Uterus (tissue), 4 donors: ENCODE data around the gene HIVEP2. TPM values are rescaled to one million over a fixed set of nuclear protein-coding genes. Genes with fewer than 3 reads are reported as not detected.

Source experiments
- DNase-seq, 2 donors: peaks; one replicate each; pipeline ENCODE4 v3.0.0-alpha.2; 2019 to 2020
- H3K27ac ChIP-seq, 2 donors: fragments of 200-600 bp; sonication (generic); 1 replicate in 1 of 2; 2 replicates in 1 of 2; pipeline ENCODE4 v1.5.1; 2016 to 2018
- H3K27me3 ChIP-seq, 2 donors: fragments of 200-600 bp; sonication (generic); one replicate each; pipeline ENCODE4 v1.5.1; 2018 to 2019; ENCODE audit warnings: control low read depth in 1 of 2
- H3K36me3 ChIP-seq, 2 donors: fragments of 200-600 bp; sonication (generic); one replicate each; pipeline ENCODE4 v1.5.1; 2019; ENCODE audit warnings: control low read depth in 1 of 2
- H3K4me1 ChIP-seq, 2 donors: fragments of 200-600 bp; sonication (generic); one replicate each; pipeline ENCODE4 v1.5.1; 2018 to 2019; ENCODE audit warnings: control low read depth in 1 of 2
- H3K4me3 ChIP-seq, 2 donors: fragments of 200-600 bp; sonication (generic); 1 replicate in 1 of 2; 2 replicates in 1 of 2; pipeline ENCODE4 v1.5.1; 2018 to 2019; ENCODE audit warnings: mild to moderate bottlenecking in 1 of 2
- H3K9me3 ChIP-seq, 2 donors: fragments of 200-600 bp; sonication (generic); one replicate each; pipeline ENCODE4 v1.5.1; 2019; ENCODE audit warnings: control low read depth in 1 of 2
- CTCF ChIP-seq, 4 experiments: fragments of 200-600 bp in 2 of 4; fragments of 450-650 bp in 2 of 4; sonication (generic) in 2 of 4; IDR thresholded peaks; one replicate each; pipeline ENCODE4 v1.5.1; 2016 to 2019; ENCODE audit warnings: antibody characterized with exemption in 4 of 4, mild to moderate bottlenecking in 2 of 4, moderate library complexity in 1 of 4
- POLR2A ChIP-seq, 2 donors: fragments of 450-650 bp; IDR thresholded peaks; one replicate each; pipeline ENCODE4 v1.6.1; 2016; ENCODE audit warnings: antibody characterized with exemption in 2 of 2, mild to moderate bottlenecking in 1 of 2, moderate library complexity in 1 of 2
- intact Hi-C: fragments of 100-400 bp; cut with DNase I; formaldehyde crosslinking; loops from one replicate; pipeline ENCODE4 v1.15.1; 2023; ENCODE audit warnings: low total_unique reads
- total RNA-seq, 4 donors: library from RNA; depleted of rRNA in 3 of 4; stranded (reverse); fragments of >200 nt in 3 of 4; gene quantifications; one replicate each; pipeline versions ENCODE4 v1.1.0 to v1.2.4, GENCODE V29; 2014 to 2023
- donor health status: DM: yes; HTN: yes; CAD: no.

The HIVEP2 gene
- total RNA-seq, 4 donors from 2014 or later = 11.0 to 24.7 (median 19.8) TPM

- Histone ChIP-seq H3K4me3 (no peak overlapping the region), H3K4me1 (no peaks in the 10 kb centered on the region), H3K27me3 (no peaks in the 10 kb centered on the region), H3K9me3 (no peaks in the 10 kb centered on the region), H3K27ac (no peak overlapping the region), H3K36me3 (no peaks in the 10 kb centered on the region)
- no peak for DNase-seq
- intact Hi-C loops = no loop called here
- no peak for TF ChIP-seq POLR2A (IDR thresholded peaks at IDR 0.05)
- no peak for TF ChIP-seq CTCF (IDR thresholded peaks at IDR 0.05)
Measured at GRCh38 chr6:142816031-142816430, 128.9 kb downstream of the HIVEP2 start.

GRCh38 chr6:142811923-142812322 is 133.1 kb downstream of the HIVEP2 start:
- no peak for DNase-seq
- H3K9me3 ChIP-seq = no peaks in the 10 kb centered on the region
- H3K27me3 ChIP-seq = no peaks in the 10 kb centered on the region
- no peaks in the 10 kb centered on the region for H3K4me1 ChIP-seq
- H3K4me3 ChIP-seq = no peak overlapping the region
- intact Hi-C loops = no loop called here
- H3K27ac ChIP-seq = no peak overlapping the region
- H3K36me3 ChIP-seq = no peaks in the 10 kb centered on the region
- no peak for TF ChIP-seq POLR2A (IDR thresholded peaks at IDR 0.05)

GRCh38 chr6:142810952-142811514 is 133.9 kb downstream of the HIVEP2 start:
- Histone ChIP-seq H3K36me3 (no peaks in the 10 kb centered on the region), H3K27ac (no peak overlapping the region), H3K4me3 (no peak overlapping the region), H3K9me3 (no peaks in the 10 kb centered on the region), H3K27me3 (no peaks in the 10 kb centered on the region), H3K4me1 (no peaks in the 10 kb centered on the region)
- TF ChIP-seq POLR2A (IDR thresholded peaks at IDR 0.05) (no peak), CTCF (IDR thresholded peaks at IDR 0.05) (no peak)
- intact Hi-C loops = no loop called here
- DNase-seq = no peak

DNA sequence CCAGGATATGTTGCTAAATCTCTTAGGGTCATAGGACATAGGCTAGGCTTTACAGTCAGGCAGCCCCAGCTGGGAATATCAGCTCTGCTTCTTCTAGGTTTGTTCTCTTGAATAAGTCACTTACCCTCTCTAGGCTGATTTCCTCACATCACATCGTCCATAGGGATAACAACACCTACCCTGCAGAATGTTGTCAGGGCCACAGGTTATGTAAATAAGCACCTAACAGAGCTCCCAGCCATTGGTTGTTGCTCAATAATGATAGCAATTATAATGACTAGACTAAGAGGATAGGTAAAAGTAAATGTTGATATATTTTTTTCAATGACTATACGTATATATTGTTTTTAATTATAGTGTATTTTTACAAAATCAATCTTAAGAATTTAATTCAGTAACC is 135.0 kb downstream of the HIVEP2 start:
- no peak overlapping the region for H3K27ac ChIP-seq
- H3K4me3 ChIP-seq = no peak overlapping the region
- intact Hi-C loops = no loop called here
- no peaks in the 10 kb centered on the region for H3K9me3 ChIP-seq
- TF ChIP-seq CTCF (IDR thresholded peaks at IDR 0.05) (no peak), POLR2A (IDR thresholded peaks at IDR 0.05) (no peak)
- H3K36me3 ChIP-seq = no peaks in the 10 kb centered on the region
- no peaks in the 10 kb centered on the region for H3K27me3 ChIP-seq
- H3K4me1 ChIP-seq = no peaks in the 10 kb centered on the region
- no peak for DNase-seq

- Histone ChIP-seq H3K27me3 (no peaks in the 10 kb centered on the region), H3K36me3 (no peaks in the 10 kb centered on the region), H3K4me1 (no peaks in the 10 kb centered on the region), H3K4me3 (no peak overlapping the region), H3K9me3 (no peaks in the 10 kb centered on the region), H3K27ac (no peak overlapping the region)
- DNase-seq = no peak
- intact Hi-C loops = no loop called here
- no peak for TF ChIP-seq CTCF (IDR thresholded peaks at IDR 0.05)
- TF ChIP-seq POLR2A (IDR thresholded peaks at IDR 0.05) = no peak
Measured at GRCh38 chr6:142808405-142809061, 136.4 kb downstream of the HIVEP2 start.
